Ishikawa (cell line): Measurements from ENCODE around the gene NWD2.

ENCODE experiments used
- RAD21 ChIP-seq: IDR thresholded peaks from 2 replicates; pipeline ENCODE4 v1.6.1; 2012; ENCODE audit warnings: low read depth
- REST ChIP-seq: IDR thresholded peaks from 2 replicates; pipeline ENCODE4 v1.6.1; 2012; ENCODE audit warnings: low read depth, mild to moderate bottlenecking
- TEAD4 ChIP-seq: IDR thresholded peaks from 2 replicates; pipeline ENCODE4 v1.6.1; 2012
- USF1 ChIP-seq: IDR thresholded peaks from 2 replicates; pipeline ENCODE4 v1.6.1; 2012

GRCh38 chr4:37450309-37450708 lies 205.8 kb downstream of the NWD2 start:
- TF ChIP-seq TEAD4 (no peak), REST (no peak), RAD21 (no peak), USF1 (no peak)
